ENCODE results near the gene CAMK2A.
A peak's percentile ranks its signal among the peaks of the same experiment; 100 is the strongest.

Gene CAMK2A

DNA sequence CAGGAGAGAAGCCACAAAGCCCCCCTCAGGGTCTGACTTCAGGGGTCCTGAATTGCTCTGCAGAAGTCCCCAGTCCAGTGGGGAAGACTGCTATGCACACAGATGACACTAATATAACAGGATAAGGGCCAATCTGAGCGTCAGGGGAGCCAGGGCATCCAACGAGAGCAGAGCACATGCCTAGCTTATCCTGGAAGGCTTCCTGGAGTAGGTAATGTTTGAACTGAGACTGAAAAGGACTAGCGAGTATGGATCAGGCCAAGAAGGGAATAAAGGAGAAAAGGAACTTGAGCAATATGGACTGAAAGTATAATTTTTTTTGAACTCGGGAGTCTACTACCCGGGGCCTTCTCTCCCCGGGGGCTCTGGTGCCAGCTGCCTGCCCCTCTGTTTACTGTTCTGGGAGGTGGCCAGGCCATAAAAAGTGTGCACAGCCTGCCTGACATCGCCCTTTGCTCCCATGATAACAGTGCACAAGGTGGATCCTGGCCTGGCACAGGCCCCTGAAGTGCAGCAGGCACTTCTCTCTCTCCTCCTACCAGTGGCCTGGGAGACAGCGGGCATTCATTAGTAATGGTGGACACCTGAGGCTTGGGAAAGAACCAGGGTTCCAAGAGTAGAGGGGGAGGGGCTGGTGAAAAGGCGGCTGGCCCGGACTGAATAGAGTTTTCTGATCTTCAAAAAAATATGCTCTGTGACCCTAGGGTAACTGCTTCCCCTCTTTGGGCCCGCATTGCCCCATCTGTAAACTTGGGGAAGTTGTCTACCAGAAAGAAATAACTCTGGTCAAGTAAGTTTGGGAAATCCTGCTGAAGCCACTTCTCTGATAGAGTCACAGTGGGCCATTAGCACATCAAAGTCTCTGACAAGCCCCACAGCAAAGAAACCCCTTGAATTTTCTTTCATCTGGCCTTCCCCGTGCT is 104.3 kb downstream of the CAMK2A start:
- DNase-seq (ENCODE audit: low spot score): no peak

DNA sequence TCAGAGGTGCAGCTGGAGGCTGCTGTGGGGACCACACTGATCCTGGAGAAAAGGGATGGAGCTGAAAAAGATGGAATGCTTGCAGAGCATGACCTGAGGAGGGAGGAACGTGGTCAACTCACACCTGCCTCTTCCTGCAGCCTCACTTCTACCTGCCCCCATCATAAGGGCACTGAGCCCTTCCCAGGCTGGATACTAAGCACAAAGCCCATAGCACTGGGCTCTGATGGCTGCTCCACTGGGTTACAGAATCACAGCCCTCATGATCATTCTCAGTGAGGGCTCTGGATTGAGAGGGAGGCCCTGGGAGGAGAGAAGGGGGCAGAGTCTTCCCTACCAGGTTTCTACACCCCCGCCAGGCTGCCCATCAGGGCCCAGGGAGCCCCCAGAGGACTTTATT is 105.6 kb downstream of the CAMK2A start:
- no peak for DNase-seq (ENCODE audit: low spot score)

DNA sequence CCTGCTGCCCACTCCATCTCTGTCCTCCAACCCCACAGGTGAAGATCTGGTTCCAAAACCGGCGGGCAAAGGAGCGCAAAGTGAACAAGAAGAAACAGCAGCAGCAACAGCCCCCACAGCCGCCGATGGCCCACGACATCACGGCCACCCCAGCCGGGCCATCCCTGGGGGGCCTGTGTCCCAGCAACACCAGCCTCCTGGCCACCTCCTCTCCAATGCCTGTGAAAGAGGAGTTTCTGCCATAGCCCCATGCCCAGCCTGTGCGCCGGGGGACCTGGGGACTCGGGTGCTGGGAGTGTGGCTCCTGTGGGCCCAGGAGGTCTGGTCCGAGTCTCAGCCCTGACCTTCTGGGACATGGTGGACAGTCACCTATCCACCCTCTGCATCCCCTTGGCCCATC is 106.1 kb downstream of the CAMK2A start:
- no peak for DNase-seq (ENCODE audit: low spot score)

DNA sequence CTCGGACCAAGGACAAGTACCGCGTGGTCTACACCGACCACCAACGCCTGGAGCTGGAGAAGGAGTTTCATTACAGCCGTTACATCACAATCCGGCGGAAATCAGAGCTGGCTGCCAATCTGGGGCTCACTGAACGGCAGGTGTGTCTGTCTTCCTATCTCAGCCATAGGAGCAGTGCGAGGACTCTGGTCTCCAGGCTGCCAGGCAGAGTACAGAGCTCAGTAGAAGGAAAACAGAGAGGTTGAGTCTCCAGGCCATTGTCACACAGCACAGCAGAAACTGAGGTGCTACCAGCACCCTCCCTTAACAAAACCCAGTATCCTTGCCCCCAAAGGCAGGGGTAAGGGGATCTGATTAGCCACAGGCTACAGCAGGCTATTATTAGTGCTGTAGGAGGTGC is 106.8 kb downstream of the CAMK2A start:
- no peak for DNase-seq (ENCODE audit: low spot score)

DNA sequence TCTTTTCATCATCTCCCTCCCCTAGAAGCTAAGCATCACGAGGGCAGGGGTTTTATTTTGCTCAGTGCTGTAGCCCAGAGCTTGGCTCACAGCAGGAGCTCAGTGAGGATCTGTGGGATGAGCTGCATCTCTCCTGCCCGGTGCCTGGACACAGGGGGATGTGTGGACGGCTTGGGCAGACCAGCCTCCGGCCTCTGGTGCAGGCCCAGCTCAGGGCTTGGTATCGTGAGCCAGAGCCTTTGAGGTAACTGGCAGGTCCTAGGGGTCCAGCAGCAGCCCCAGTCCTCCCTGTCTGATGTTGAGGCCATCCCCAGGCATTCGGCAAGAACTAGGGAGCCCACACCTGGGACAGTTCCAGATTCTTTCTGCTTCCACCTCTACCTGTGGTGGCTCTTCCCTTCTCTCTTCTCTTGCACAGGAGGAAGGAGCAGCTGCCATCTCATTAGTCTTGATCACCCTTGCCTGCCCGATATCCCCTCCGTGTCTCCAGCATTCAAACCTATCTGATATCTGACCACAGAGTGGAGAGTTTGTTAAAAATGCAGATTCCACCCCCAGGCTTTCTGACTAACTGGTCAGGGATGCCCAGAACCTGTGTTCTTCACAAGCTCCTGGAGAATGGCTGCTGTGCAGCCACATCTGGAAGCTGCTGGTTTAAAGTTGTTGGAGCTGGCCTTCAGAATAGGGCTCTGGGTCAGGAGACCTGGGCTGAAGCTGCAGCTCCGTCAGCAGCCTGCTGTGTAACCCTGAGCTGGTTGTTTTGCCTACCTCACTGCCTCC is 107.6 kb downstream of the CAMK2A start:
- no peak for DNase-seq (ENCODE audit: low spot score)

DNA sequence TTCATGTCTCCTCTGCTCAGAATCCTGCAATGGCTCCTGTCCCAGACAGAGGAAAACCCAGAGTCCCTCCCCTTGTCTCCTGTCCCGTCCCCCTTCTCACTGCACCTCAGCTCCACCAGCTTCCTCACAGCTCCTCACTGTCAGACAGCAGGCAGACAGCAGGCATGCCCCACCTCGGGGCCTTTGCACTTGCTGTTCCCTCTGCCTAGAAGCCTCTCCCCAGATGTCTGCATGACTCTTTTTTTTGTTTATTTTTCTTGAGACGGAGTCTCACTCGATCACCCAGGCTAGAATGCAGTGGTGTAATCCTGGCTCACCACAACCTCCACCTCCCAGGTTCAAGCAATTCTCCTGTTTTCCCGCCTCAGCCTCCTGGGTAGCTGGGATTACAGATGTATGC is 108.5 kb downstream of the CAMK2A start:
- DNase-seq (ENCODE audit: low spot score): no peak

DNA sequence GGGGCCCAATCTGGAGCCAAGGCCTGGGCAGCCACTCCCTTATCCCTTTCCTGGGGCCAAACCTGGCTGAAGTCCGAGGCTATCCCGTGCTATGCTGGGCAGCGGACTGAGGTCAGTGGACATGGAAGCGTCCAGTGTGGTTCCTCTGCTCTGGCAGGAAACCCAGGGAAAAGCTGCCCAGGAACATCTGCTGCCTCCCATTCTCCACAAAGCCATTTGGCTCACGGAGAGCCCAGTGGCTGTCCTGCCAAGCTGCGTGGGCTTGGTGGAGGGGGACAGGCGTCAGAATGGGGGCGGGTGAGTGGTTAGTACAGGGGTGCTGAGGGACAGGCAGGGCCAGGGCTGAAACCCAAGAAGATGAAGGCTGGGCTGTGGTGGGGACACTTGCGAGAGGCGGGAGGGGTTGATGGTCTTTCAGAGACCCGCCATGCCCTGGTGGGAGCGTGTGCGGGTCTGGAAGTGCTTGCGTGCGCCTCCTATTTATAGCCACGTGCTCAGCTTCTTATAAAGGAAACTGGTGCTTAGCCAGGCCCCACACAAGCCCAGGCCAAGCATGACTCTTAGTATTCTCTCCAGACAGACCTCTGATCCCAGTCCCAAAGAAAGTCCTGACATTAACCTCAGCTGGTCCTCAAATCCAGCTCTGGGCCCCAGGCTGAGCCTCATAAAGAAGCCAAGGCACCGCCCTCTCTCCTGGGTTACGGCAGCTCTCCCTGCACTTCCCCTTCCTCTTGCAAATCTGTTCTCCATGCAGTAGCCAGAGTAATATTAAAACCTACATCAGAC is 109.1 kb downstream of the CAMK2A start:
- DNase-seq (ENCODE audit: low spot score): no peak

DNA sequence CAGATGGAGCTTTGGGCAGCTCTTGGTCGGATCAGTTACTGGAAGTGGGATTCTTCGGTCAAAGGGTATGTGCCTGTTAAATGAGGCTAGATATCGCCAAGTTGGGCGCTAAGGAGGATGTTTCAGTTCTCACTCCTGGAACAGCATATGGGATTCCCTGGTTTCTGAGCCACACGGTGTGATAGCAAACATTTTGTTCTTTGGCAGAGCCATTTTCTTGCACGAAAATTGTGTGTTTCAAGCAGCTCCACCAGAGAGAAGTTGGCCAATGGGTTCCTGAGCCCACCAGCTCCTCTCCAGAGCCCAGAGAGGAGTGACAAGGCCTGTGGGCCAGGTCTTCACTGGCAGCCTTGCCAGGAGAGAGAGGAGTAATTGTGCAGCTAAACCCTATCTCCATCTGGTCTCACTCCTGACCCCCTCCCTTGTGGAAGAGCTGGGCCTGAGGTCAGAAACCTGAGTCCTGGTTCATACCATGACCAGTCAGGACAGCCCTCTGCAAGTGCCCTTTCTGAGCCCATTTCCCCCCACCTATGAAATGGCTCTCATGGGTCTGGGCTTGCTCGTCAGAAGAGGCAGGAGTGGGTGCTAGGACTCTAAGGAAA is 110.5 kb downstream of the CAMK2A start:
- no peak for DNase-seq (ENCODE audit: low spot score)

DNA sequence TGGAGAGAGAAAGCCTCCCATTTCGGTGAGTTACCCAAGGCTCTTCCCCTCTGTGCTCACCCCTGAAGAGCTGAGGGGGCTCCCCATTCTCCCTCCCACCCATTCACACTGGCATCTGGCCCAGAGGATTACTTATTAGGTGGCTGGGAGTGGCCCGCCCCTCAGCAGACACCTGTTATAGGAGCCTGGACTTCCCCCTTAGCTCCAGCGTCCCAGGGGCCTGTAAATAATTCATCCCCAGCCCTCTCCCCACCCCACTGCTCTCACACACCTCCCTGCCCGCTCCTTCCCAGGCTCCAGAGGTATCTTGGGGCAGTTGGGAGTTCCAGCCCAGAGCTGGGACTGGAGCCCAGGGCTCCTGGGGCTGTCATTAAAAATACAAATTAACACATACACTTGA is 111.3 kb downstream of the CAMK2A start:
- DNase-seq (ENCODE audit: low spot score): no peak

DNA sequence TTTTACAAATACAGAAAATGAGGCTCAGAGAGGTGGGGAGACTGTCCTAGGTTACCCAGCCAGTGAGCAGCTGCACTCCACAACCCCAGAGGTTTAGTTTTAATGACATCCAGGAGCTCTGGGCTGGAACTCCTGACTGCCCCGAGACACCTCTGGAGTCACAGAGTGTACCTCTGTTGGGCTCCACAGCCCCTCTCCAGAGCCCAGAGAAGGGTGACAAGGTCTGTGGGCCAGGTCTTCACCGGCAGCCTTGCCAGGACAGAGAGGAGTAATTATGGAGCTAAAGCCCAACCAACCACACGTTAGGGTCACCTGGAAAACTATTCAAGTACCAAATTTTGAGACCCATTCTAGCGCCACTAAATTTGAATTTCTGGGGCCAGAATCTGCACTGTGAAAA is 111.9 kb downstream of the CAMK2A start:
- no peak for DNase-seq (ENCODE audit: low spot score)

DNA sequence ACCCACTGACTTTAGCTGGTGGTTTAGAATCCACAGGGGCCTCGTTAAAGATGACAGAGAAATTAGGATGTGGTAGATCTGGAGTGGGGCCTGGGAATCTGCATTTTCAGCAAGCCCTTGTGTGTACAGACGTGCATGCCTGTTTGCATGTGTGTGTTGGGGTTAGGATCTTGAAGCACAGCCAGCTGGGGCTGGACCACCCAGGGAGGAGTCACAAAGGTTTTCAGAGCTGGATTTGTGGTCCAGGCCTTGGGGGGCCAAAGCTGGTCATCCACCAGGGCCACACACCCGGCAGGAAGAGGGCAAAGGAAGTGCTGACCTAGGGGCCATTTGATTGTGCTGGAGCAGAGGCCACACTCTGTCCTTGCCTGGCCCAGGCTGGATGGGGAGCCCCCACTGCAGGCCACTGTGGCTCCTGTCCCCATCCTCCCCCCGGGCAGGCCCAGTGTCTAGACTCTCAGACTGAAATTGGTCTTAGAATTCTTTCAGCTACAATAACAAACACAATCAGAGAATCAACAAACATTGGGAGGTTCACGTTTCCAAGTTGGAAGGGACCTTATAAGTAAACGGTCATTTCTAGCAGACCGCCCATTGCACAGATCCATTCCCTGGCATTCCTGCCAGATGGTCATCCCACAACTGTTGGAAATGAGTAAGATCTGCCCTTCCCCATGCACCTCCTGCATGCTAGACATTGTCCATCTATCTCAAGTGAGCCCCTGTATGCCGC is 112.7 kb downstream of the CAMK2A start:
- no peak for DNase-seq (ENCODE audit: low spot score)

DNA sequence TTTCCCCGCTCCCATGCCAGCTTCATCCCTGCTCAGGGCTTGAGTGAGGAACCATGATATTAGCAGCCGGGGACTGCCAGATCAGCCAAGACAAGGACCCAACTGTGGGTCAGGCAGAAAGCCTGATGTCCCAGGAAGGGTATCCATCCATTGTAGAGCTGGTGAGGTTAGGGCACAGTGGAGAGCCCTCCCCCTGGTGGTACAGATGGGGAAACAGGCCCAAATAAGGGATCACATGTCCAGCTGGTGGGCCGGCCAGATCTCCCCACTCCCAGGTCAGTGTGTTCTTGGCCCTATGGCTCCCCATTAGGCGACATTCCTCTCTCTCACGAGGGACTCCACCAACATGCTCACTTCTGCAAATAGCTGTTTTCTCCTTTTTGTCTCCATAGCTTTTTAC is 114.0 kb downstream of the CAMK2A start:
- DNase-seq (ENCODE audit: low spot score): peak; percentile 32

DNA sequence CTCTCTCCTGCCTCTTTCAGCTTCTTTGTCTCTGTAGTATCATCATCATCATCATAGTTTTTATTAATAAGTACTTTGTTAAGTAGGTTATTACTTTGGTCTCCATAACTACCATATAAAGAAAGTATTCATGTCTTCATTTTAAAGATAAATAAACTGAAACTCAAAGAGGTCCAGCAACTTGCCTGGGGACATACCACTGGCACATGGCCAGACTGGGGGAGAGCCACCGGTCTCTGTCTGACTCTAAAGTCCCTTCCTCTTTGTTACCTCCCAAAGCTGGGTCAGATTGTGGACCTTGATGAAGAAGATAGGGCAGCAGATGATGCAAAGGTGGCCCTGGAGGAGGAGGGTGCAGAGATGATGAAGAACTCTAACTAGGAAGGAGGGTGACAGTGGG is 114.5 kb downstream of the CAMK2A start:
- DNase-seq (ENCODE audit: low spot score): no peak

DNA sequence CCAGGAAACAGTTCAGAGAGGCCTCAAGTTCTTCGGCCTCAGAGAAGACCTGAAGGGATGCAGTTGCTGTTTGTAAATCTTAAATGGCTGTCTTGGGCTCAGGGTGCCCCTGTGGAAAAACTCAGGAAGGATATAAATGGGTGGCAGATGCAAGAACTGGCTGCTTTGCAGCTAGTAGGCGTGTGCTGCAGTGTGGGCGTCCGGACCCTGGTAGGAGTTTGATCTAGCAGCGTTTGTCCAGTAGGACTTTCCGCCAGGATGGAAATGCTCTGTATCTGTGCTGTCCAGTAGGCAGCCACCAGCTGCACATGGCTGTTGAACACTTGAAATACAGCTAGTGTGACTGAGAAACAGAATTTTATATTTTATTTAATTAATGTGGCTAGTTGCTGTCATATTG is 115.3 kb downstream of the CAMK2A start:
- no peak for DNase-seq (ENCODE audit: low spot score)

DNA sequence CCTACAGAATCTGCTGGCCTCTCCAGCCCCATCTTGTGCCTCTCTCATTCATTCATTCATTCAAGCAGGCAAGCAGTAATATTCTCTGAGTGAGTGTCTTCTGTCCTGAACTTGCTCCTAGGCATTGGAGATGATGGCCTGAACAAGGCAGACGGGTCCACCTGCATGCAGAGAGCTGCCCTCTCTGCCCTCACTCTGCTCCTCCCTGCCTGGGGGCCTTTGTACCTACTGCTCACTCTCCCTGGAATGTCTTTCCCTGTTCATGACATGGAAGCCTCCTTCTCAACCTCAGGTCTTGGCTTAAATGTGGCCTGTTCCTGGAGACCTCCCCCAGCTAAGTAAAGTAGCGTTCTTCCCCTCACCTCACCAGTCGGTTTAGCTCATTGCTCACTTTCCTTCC is 116.4 kb downstream of the CAMK2A start:
- no peak for DNase-seq (ENCODE audit: low spot score)

DNA sequence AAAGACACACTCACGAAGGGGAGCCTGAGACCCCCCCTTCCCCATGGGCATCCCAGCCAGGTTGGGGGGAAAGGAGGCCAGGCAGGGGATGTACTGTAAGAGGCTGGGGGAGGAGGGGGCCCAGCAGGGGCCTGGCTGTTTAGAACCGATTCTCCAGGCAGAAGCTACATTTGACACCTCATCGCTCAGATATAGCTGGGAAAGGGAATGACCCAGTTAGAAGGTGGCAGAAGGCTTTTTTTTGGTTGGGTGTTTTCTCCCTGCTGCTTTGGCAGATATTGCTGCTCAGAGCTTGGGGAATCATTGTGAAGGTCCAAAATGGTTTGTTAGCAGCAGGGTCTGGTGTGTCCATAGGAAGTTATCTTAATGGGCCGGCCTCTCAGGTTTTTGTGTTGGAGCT is 117.0 kb downstream of the CAMK2A start:
- DNase-seq (ENCODE audit: low spot score): no peak

DNA sequence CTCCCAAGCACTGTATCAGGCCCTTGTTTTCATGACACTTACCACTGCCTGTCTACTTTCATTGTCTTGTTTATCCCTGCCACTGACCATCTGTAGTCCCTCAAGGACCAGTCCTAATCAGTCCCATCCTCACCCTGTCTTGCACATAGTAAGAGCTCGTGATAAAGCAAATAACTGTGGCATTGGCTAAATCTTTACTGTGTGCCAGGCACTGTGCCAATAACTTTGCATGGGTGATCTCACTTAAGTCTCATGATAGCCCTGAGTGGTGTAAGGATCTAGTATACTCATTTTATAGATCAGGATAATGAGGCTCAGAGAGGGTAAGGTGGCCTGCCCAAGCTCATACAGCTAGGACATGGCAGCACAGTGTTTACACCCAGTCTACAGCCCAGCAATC is 117.4 kb downstream of the CAMK2A start:
- DNase-seq (ENCODE audit: low spot score): no peak

All from SW480 (cell line).